HepG2 (cell line): ENCODE measurements around the gene B3GNT9. TPM values are rescaled to one million over a fixed set of nuclear protein-coding genes. Genes with fewer than 3 reads are reported as not detected.

ENCODE experiments used
- CHD4 ChIP-seq: fragments of 200-600 bp; sonication (generic); IDR thresholded peaks from 2 replicates; pipeline ENCODE4 v1.7.0; 2017; ENCODE audit warnings: mild to moderate bottlenecking, low read length, borderline replicate concordance
- GPN1 ChIP-seq: sonication (generic); formaldehyde crosslinking; IDR thresholded peaks from 2 replicates; pipeline ENCODE4 v1.5.1; 2020; ENCODE audit warnings: missing genetic modification reagents, borderline replicate concordance
- GZF1 ChIP-seq: sonication (generic); formaldehyde crosslinking; IDR thresholded peaks from 2 replicates; pipeline ENCODE4 v1.5.1; 2020; ENCODE audit warnings: mild to moderate bottlenecking, missing genetic modification reagents
- HIVEP1 ChIP-seq: sonication (generic); formaldehyde crosslinking; IDR thresholded peaks from 2 replicates; pipeline ENCODE4 v1.4.0; 2020; ENCODE audit warnings: mild to moderate bottlenecking, missing genetic modification reagents
- JUN ChIP-seq: sonication (generic); formaldehyde crosslinking; IDR thresholded peaks from 2 replicates; pipeline ENCODE4 v1.4.0; 2020; ENCODE audit warnings: mild to moderate bottlenecking, missing genetic modification reagents
- KLF9 ChIP-seq: IDR thresholded peaks from 2 replicates; pipeline ENCODE4 v1.6.1; 2016; ENCODE audit warnings: low read depth
- LCORL ChIP-seq, 2 experiments: fragments of 450-650 bp in 1 of 2; sonication (generic) in 1 of 2; formaldehyde crosslinking in 1 of 2; IDR thresholded peaks; 2 replicates each; pipeline versions ENCODE4 v1.5.0 to v1.6.1; 2017 to 2020; ENCODE audit warnings: antibody characterized with exemption in 1 of 2, missing genetic modification reagents in 1 of 2
- MBD4 ChIP-seq: IDR thresholded peaks from 2 replicates; pipeline ENCODE4 v1.6.1; 2012; ENCODE audit warnings: low read length, inconsistent platforms, borderline replicate concordance
- MLX ChIP-seq: IDR thresholded peaks from 2 replicates; pipeline ENCODE4 v1.6.1; 2016
- PTBP1 ChIP-seq: fragments of 200-400 bp; formaldehyde crosslinking; IDR thresholded peaks from 2 replicates; pipeline ENCODE4 v1.6.1; 2018; ENCODE audit warnings: low read length, low read depth; ENCODE audit not compliant: poor library complexity, severe bottlenecking
- RAD51 ChIP-seq: fragments of 450-650 bp; IDR thresholded peaks from 2 replicates; pipeline ENCODE4 v1.6.1; 2016; ENCODE audit warnings: borderline replicate concordance
- RBAK ChIP-seq: sonication (generic); formaldehyde crosslinking; IDR thresholded peaks from 2 replicates; pipeline ENCODE4 v1.5.1; 2020; ENCODE audit warnings: mild to moderate bottlenecking, missing genetic modification reagents
- TFE3 ChIP-seq: IDR thresholded peaks from 2 replicates; pipeline ENCODE4 v1.6.1; 2016
- WIZ ChIP-seq: sonication (generic); formaldehyde crosslinking; IDR thresholded peaks from 2 replicates; pipeline ENCODE4 v1.5.1; 2020; ENCODE audit warnings: mild to moderate bottlenecking, missing genetic modification reagents
- ZBTB26 ChIP-seq: IDR thresholded peaks from 2 replicates; pipeline ENCODE4 v1.6.1; 2016; ENCODE audit warnings: missing compliant biosample characterization, missing genetic modification reagents, borderline replicate concordance
- ZNF121 ChIP-seq: sonication (generic); formaldehyde crosslinking; IDR thresholded peaks from 2 replicates; pipeline ENCODE4 v1.5.0; 2020; ENCODE audit warnings: mild to moderate bottlenecking, missing genetic modification reagents
- ZNF614 ChIP-seq: IDR thresholded peaks from 2 replicates; pipeline ENCODE4 v1.6.1; 2018; ENCODE audit warnings: missing biosample characterization, missing genetic modification reagents, inconsistent platforms, borderline replicate concordance
- ZNF703 ChIP-seq: sonication (generic); formaldehyde crosslinking; IDR thresholded peaks from 2 replicates; pipeline ENCODE4 v1.5.1; 2020; ENCODE audit warnings: missing genetic modification reagents, mild to moderate bottlenecking, moderate library complexity, borderline replicate concordance
- ZNF709 ChIP-seq: sonication (generic); formaldehyde crosslinking; IDR thresholded peaks from 2 replicates; pipeline ENCODE4 v1.5.0; 2020; ENCODE audit warnings: mild to moderate bottlenecking, missing genetic modification reagents
- ZNF850 ChIP-seq: sonication (generic); formaldehyde crosslinking; conservative IDR thresholded peaks from 2 replicates; pipeline ENCODE4 v1.9.0; 2021; ENCODE audit warnings: mild to moderate bottlenecking, missing genetic modification reagents
- polyA plus RNA-seq, 8 experiments: library from polyadenylated mRNA; depleted of rRNA in 3 of 8; stranded (reverse) in 7 of 8; unstranded in 1 of 8; fragments of >200 nt; fragmentation: Illumina TruSeq in 4 of 8; extraction: Trizol in 4 of 8; gene quantifications; 2 replicates each; pipeline versions ENCODE4 v1.2.1 to v1.2.3, GENCODE V29; 2011 to 2016; ENCODE audit warnings: low read depth in 4 of 8, missing spikeins in 1 of 8, mixed read lengths in 1 of 8; ENCODE audit not compliant: insufficient read depth in 1 of 8
- total RNA-seq, 5 experiments: library from RNA; depleted of rRNA; stranded (reverse); fragments of >200 nt; fragmentation: Illumina TruSeq; extraction: Trizol; gene quantifications; 2 replicates each; pipeline ENCODE4 v1.2.3, GENCODE V29; 2016; ENCODE audit warnings: low read depth in 1 of 5
- TF ChIP-seq, protein P1 (sequence below): IDR thresholded peaks from 2 replicates; pipeline ENCODE4 v1.4.0; 2020; ENCODE audit warnings: mild to moderate bottlenecking, missing genetic modification reagents
- TF ChIP-seq, protein P2 (sequence below): IDR thresholded peaks from 2 replicates; pipeline ENCODE4 v1.6.1; 2012; ENCODE audit warnings: inconsistent platforms

Gene B3GNT9
- total and polyA plus RNA-seq, 2 of the 13 experiments (the other 11 are each of a cell fraction or from before 2014, with no cell fraction given) = 1.5 to 3.1 TPM

DNA sequence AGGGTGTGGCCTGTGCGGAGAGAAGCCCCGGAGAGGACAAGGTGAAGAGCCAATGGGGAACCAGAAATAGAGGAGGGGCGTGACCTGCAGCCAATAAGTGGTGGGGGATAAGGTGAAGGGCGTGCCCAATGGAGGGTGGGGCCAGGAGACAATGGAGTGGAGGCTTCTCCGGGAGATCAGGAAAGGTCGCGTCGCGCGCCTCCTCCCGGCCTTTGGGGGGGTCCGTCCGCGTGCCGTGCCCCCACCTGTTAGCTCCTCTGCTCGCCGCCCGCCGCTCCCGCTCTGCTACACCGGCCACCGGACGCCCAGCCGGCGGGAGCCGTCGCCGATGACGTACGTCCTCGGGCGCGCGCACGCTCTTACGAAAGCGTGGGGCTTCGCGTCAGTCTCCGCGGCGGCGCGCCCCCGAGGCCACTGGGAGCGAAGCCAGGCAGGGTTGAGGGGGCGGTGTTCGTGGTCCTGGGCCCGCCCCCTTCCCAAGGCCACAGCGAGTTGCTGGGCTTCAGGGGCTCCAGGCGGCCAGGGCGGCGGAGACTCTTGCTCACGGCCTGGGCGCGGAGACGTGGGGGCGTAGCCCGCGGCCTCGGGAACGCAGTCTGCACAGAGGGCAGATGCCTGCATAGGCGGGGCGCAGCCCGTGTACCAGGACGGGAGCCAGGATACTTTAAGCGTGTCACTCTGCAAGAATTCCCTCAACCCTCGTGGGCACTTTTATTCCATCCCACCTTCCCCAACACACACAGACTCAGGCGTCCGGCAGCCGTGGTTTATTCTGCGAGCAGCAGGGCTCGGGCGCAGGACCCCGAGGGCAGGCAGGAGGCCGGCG is 33.0 kb upstream of the B3GNT9 start, which contains the start of gene MATCAP1 (continued):
- TF ChIP-seq GZF1 = 0 out of 2 replicates have a peak, but pooled peaks have one; percentile 41
- TF ChIP-seq LCORL (IDR thresholded peaks at IDR 0.05) = no peak
- peak; percentile 92 for TF ChIP-seq LCORL (CRISPR knock-in tag; IDR thresholded peaks at IDR 0.05)
- no peak for TF ChIP-seq PTBP1
- peak; percentile 96; the same call in 1 of the 2 replicates for TF ChIP-seq WIZ (CRISPR knock-in tag)
- TF ChIP-seq ZNF709 (CRISPR knock-in tag) = peak; percentile 92; the same call in 1 of the 2 replicates
- TF ChIP-seq, protein P1, sequence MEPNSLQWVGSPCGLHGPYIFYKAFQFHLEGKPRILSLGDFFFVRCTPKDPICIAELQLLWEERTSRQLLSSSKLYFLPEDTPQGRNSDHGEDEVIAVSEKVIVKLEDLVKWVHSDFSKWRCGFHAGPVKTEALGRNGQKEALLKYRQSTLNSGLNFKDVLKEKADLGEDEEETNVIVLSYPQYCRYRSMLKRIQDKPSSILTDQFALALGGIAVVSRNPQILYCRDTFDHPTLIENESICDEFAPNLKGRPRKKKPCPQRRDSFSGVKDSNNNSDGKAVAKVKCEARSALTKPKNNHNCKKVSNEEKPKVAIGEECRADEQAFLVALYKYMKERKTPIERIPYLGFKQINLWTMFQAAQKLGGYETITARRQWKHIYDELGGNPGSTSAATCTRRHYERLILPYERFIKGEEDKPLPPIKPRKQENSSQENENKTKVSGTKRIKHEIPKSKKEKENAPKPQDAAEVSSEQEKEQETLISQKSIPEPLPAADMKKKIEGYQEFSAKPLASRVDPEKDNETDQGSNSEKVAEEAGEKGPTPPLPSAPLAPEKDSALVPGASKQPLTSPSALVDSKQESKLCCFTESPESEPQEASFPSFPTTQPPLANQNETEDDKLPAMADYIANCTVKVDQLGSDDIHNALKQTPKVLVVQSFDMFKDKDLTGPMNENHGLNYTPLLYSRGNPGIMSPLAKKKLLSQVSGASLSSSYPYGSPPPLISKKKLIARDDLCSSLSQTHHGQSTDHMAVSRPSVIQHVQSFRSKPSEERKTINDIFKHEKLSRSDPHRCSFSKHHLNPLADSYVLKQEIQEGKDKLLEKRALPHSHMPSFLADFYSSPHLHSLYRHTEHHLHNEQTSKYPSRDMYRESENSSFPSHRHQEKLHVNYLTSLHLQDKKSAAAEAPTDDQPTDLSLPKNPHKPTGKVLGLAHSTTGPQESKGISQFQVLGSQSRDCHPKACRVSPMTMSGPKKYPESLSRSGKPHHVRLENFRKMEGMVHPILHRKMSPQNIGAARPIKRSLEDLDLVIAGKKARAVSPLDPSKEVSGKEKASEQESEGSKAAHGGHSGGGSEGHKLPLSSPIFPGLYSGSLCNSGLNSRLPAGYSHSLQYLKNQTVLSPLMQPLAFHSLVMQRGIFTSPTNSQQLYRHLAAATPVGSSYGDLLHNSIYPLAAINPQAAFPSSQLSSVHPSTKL (CRISPR knock-in tag) = no peak; the same call in none of the 2 replicates
- peak; percentile 18; the same call in 1 of the 2 replicates for TF ChIP-seq JUN (CRISPR knock-in tag)
- TF ChIP-seq RBAK = no peak
- peak; percentile 88 for TF ChIP-seq ZNF614 (CRISPR knock-in tag)
- TF ChIP-seq RAD51 = no peak
- TF ChIP-seq GPN1 (CRISPR knock-in tag) = no peak
- TF ChIP-seq ZNF121 (CRISPR knock-in tag) = no peak
- TF ChIP-seq, protein P2, sequence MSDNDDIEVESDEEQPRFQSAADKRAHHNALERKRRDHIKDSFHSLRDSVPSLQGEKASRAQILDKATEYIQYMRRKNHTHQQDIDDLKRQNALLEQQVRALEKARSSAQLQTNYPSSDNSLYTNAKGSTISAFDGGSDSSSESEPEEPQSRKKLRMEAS = peak; percentile 79
- TF ChIP-seq ZBTB26 = peak; percentile 50; the same call in 1 of the 2 replicates
- no peak; the same call in 1 of the 2 replicates for TF ChIP-seq ZNF703 (CRISPR knock-in tag)
- no peak for TF ChIP-seq ZNF850 (CRISPR knock-in tag)
- peak; percentile 84; the same call in 1 of the 2 replicates for TF ChIP-seq KLF9 (CRISPR knock-in tag)
- no peak; the same call in 1 of the 2 replicates for TF ChIP-seq HIVEP1 (CRISPR knock-in tag)
- TF ChIP-seq CHD4 = no peak; the same call in 1 of the 2 replicates
- TF ChIP-seq MLX = peak; percentile 67
- no peak for TF ChIP-seq MBD4
- 0 out of 2 replicates have a peak, but pooled peaks have one; percentile 23 for TF ChIP-seq TFE3
